GM21447 (cell line): ENCODE results near the gene CLK1.
"Not testable (repeated sequence)": the region's sequence is repeated elsewhere in the genome, so short reads cannot be mapped to it uniquely, and the experiment has no call there.

Source experiments
- ATAC-seq: cut with Tn5 transposase; IDR thresholded peaks from one replicate; pipeline ENCODE4 v1.9.1; 2021; ENCODE audit not compliant: unreplicated experiment

CLK1 gene

DNA sequence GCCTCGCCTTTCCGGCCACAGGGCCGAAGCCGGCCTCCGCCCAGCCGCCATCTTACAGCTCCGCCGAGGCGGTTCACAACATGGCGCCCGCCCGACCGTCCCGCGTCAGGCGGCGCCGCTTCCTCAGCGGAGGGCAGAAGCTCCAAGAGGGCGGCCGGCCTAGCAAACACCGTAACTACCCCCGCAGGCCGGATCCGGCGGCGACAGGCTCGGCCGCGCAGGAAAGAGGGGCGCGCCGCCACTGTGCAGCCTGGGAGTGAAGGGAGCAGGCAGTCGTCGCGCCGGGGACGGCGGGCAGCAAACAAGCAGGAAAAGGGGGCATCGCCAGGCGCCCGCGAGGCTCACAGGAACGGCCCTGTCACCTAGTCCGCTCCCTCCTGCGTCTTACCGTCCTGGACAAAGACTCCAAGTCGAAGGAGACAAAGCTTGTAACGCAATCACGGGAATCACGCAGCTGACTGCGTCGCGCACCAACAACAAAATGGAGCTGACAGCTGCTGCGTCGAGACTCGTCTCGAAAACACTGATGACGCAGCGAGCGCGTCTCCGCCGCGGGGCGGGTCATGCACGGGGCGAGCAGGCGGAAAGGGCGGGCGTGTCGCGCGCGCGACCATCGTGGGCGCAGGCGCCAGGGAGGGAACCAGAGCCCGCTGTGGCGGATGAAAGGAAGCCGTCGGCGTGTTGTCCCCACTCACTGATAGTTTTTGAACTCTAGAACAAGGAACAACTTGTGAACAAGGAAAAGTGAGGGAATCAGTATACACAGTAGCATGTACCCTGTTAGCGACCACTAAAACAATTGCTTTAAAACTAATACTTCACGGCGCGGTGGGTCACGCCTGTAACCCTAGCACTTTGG is at the start of gene CLK1:
Gene CLK1, minus strand, starts transcription at position 483 of the 859 bp plus-strand sequence. CDS start 2,796 bp downstream, outside the sequence.
- ATAC-seq = peak; percentile 74

DNA sequence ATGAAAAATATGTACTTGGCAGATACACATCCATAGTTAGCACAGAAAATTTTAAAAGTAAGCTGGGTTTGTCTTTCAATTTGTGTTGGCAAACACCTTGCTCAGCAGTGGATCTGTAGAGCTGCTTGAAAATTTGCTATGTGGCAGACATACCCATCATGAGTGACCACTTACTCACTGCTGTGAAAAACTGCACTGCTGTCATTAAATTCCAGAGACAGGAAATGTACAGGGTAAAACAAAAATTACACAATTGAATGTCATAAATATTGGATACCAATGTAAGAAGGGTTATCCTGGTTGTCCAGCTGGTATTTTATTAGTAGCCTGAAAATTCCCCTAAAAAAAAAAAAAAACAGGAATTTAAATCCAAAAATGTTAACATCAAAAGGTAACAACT is 49.2 kb upstream of the CLK1 start:
- no peak for ATAC-seq

DNA sequence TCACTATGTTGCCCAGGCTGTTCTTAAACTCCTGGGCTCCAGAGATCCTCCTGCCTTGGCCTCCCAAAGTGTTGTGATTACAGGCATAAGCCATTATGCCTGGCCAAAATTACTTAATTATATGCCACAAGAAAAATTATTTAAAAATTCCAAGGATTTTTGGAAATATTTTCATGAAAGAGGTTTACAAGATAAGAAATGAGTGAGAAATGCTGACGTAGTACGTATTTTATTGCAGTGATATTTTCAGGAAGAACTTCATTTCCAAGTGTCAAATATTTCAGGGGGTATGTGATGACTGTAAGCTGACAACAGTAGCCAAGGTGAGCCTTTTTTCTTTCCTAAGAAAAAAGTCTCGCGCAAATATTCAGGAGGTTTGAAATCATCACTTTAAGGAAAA is 45.5 kb upstream of the CLK1 start:
- no peak for ATAC-seq

DNA sequence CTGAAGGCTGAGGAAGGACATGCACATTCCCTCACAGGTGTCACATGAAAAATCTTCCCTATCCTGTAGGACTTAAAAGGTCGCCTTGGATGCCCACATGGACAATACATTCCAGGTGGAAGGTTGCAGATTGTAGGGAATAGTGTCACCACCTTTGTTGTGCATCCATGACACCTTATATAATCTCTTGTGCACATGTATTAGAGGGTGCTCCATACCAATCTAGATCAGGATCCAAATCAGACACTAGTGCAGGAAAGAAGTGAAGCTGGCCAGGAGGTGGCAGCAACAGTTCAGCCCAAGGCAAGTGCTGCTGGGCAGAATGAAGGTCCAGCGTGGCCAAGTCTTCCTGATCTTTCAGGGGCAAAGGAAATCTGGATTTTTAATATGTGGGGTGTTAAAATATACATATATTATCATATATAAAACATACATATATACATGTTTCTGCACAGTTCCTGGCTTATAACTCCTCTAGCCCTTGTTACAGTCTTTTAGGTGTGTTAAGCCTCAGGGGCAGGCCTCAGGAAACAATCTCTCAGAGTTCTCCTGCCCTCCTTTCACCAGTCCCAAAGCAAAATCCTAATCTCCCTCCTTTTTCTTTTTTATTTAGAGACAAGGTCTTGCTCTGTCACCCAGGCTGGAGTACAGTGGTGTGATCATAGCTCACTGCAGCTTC is 41.3 kb upstream of the CLK1 start:
- no peak for ATAC-seq

DNA sequence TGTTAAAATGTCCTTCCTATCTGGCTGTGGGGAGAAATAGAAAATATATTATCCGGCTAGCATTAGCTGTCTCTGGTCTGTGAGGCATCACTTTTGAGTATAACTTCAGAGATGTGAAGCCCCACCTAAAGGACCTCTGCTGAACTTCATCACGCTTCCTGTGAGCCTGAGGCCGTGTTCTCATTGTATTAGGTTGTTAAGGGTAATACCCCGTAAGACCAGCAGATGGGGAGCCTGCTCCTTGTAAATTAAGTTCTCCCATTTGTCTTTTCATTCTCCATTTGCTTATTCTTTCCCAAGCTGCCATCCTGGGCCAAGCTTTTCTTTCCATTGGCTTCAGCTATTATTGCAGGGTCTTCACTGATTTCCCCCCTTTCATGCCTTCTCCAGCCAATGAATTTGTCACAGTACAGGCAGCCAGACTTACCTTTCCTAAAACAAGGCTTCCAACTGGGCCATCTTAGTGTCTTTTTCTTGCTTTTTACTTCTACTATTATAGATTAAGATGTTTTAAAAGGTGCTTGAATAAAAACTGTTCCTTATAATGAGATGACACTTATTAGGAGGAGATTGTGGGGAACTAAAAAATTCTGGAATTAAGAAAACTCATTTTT is 37.1 kb upstream of the CLK1 start:
- peak; percentile 99 for ATAC-seq

DNA sequence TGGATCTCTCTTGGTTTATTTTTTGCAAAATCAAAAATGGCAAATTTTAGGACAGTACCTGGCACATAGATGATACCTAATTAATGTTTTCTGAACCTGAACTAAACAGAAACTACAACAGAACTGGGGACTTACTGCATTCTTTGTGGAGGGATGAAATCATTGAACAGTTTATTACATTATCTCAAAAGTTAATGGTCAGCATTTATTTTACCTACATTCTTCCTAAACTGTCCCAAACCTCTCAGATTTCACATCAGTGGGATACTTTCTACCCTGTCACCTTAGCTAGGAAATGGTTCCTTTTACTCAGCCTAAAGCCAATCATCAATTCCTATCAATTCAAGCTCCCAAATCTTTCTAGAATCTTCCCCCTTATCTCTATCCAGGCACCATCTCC is 35.0 kb upstream of the CLK1 start:
- no peak for ATAC-seq

DNA sequence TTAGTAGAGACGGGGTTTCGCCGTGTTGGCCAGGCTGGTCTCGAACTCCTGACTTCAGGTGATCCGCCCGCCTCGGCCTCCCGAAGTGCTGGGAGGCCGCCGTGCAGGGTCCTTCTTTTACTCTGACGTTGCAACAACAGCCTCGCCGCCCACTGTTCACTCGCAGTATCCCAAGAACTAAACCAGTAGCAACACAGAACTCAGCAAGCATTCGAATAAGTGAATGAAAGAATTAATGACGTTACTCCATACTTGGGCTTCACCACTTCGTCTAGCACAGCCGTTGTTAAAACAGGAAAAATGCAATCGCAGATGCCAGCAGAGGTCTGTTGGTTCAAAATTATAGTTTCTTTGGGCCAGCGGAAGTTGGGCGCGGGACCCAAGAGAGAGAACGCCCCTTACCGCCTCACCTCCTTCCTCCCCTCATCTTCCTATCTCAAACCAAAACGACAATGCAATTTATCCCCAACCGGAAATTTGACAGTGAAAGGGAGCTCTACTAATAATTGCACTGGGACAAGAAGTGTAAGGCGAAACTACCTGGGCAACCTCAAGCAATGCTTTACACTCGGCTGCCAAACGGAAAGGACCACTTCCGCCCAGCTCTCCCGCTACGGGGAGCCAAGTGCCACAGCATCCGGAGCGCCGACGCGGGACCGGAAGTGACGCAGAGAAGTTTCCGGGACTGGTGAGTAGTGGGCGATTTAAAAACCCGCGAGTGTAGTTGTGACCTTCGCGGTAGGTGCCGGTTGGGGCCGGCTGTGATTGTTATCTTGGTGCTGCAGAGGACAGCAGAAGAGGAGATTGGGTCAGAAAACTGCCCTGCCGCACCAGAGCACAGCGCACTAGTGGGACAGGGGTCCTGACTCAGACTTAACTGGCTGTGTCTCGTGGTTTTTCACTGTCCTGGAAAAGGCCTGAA is 24.5 kb upstream of the CLK1 start, which contains the start of the genes NIF3L1 and PPIL3:
Gene NIF3L1, plus strand, starts transcription at position 668 of the 922 bp plus-strand sequence. CDS start 2,573 bp downstream, outside the sequence.
Gene PPIL3, minus strand, starts transcription at position 374 of the 922 bp plus-strand sequence. CDS start 1,462 bp downstream, outside the sequence.
- peak; percentile 82 for ATAC-seq

DNA sequence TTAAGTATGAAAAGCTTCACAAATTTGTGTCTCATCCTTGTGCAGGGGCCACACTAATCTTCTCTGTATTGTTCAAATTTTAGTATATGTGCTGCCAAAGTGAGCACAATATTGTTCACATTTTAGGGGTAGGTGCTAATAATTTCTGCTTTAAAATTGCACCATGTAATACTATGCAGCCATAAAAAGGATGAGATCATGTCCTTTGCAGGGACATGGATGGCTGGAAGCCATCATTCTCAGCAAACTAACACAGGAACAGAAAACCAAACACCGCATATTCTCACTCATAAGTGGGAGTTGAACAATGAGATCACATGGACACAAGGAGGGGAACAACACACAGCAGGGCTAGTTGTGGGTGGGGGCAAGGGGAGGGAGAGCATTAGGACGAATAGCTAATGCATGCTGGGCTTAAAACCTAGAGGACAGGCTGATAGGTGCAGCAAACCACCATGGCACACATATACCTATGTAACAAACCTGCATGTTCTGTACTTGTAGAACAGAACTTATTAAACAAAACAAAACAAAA is 17.3 kb upstream of the CLK1 start:
- ATAC-seq = not testable (repeated sequence)

DNA sequence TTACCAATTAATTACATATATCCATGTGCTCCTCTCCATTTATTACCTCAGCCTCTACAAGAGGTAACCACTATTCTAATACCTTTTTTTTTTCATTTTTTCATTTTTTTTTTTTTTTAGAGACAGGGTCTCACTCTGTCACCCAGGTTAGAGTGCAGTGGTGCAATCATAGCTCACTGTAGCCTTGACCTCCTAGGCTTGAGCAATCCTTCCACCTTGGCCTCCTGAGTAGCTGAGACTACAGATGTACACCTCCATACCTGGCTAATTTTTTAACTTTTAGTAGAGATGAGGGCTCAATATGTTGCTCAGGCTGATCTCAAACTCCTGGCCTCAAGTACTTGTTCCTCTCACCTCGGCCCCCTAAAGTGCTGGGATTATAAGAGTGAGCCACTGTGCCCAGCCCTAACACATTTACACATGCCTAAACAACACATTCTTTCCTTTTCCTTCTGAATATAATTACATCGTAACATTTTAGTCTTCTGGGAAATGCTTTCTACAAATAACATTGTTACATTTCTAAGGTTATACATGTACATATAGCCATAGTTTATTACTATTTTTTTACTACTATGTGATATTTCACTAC is 13.9 kb upstream of the CLK1 start:
- ATAC-seq = no peak

DNA sequence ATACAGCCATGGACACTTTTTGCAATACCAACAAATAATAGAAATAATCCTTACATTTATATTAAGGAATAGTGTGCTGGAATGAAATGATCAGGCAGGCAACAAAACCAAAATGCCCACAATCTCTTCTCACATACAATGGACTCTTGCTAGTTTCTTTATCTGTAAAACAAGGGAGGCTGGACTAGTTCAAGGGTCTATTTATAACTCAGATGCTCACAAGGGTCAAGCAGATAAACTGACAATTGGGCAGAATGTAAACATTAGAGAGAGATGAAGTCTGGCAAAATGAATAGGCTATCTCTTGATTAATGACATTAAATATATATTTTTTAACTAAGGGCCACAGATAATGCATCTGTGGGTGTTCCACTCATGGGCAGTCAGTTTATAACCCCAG is 13.0 kb upstream of the CLK1 start:
- no peak for ATAC-seq

DNA sequence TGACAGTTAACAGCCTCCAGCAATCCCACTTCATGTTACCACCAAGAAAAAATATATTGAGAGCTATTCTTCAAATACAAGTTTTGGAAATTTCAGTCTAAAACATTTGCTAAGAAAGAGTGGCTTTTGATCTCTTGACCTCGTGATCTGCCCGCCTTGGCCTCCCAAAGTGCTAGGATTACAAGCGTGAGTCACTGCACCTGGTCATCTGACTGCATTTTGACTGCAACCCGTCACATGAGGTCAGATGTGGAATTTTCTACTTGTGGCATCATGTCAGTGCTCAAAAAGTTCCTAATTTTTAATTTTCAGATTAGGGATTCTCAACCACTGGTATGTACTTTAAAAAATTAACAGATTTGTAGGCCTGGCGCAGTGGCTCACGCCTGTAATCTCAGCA is 9.1 kb upstream of the CLK1 start:
- no peak for ATAC-seq

DNA sequence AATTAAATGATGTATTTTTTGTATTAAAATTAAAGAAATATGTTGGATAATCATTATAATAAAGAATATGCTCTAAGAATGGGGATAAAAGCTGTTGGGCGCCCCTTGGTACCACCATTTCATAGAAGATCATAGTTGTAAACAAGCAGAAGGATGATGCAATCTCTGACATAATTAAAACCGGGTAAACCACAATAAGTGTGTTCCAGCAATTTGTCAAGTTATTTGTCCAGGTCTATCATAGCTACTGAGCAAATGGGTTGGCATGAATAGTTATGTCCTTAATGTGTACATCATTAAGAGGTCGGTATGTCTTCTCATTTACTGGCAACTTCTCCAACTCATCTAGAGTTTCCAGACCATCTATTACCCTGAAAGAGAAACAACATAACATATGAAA is 6.7 kb upstream of the CLK1 start:
- ATAC-seq = no peak

DNA sequence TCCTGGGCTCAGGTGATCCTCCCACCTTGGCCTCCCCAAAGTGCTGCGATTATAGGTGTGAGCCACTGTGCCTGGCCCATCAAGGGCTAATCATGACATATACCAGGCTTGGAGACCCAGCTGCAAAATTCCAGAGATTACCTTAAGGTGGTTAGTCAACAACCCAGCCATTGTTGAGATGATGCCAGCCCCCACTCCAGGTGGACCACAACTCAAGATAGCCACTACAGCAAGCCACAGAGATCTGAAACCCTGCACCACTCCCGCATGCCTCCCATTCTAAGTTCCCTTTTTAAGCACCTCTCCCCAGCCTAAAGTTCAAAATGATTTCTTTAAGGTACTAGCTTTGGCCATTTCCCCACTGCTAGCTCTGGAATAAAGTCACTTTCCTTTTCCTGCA is 4.6 kb upstream of the CLK1 start:
- no peak for ATAC-seq

DNA sequence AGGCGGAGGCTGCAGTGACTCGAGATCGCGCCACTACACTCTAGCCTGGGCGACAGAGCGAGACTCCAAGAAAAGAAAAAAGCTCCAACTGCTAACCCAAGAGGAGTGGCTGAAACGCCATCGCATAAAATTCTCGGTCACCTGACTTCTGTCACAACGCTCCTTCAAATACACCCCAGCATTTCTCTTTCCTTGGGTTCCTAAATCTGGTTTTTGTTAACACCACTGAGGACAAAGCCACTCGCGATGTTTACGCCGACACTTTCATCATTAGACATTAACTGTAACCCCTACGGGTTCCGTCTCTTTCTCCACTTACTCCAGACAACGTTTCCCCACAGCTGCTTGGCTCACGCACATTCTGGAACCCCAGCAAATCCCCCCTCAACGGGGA is 679 bp downstream of the CLK1 start:
- no peak for ATAC-seq

DNA sequence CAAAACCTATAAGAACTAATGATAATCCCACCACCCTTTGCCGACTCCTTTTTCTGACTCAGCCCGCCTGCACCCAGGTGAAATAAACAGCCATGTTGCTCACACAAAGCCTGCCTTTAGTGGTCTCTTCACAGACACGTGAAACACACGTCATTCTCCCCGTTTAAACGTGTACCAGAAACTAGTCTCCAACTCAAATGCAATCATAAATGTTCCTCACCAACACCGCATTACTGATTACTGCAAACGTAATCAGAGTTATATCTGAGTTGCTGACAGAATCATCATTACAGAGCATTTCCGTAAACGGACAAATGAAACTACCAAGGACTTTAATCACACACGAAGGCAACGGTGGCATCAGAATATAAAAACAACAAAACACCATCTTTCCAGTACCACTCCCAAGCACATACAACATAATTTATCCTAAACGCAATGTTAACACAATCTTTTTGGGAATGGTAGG is 1.9 kb downstream of the CLK1 start:
- peak; percentile 24 for ATAC-seq

DNA sequence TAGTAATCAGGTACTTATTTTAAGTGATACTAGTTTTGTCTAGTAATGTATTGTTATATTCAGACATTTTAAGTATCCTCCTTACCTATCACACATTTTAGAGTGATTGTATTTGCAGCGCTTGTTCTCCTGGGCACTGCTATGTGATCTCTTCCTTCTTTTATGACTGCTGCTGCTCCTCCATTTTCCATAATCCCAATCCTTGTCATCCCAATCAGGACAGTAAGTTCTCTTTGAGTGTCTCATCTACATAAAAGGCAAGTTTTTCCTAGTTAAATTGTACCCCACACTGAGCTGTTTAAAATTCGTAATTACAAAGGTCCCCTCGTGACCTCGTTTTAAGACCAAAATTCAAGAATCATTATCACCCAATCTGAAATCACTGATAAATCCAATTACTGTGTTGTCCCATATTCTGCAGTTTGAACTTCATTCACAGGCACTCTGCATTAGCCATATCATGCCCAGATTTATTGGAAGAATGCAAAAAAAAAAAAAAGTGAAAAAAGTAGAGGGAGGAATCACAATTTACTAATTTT is 2.8 kb downstream of the CLK1 start:
- no peak for ATAC-seq

DNA sequence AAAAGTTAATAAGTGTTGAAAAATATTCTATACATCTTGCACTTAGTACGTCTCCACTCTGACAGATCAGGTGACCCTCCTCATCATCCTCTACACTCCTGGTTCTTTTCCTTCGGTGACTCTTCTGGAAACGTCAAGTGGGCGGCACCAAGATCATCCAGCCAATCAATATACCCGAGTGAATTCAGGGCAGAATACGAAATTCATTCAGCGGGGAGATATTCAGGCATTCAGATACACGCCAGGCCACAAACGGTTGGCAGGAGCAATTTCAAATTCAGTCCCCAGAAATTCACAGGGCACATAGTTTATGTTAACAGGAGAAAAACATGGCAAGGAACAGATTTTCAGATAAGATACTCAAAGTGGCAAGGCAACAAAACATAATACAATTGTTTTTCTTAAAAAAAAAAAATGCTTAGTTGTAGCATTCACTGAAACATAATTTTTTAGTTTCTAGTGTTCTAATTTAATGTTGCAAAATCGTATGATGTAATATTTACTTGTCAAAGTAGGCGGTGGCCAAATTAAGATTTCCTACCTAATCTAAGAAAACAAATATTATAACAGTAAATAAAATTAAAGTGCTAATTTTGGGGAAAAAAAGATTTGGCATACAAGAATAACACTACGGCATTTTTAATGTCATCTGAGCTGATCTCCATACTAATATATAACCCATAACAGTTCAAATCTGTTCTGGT is 4.2 kb downstream of the CLK1 start:
- no peak for ATAC-seq

DNA sequence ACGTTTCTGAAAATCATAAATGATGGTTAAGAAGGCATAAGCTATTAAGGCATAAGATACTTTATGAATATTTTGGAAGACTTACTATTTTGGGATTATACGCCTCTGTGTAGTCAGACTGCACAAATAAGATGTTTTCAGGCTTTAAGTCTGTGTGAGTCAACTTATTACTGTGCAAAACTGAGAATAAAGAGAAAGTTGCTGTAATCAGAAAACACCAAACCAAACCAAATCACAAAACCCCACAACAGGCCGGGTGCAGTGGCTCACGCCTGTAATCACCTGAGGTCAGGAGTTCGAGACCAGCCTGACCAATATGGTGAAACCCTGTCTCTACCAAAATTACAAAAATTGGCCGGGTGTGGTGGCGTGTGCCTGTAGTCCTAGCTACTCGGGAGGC is 7.7 kb downstream of the CLK1 start:
- ATAC-seq = no peak

DNA sequence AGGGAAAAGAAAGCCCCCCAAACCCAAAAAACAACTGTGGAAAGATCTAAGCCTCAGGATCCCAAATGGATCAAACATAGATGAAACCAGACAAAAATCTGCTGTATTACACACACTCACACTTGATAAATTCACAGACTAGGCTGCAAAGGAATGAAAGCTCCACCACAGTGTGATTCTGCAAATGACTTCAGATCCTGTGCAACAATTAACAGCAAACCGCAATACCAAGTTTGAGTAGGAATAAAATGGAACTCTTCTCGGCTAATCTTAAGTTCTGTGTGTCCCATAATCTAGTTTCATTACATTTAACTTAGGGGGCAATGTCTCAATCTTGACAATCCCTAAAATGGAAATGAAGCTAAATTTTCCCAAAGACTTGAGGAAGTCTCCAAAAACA is 11.9 kb downstream of the CLK1 start:
- ATAC-seq = no peak
